GM12878 (cell line): ENCODE data around the gene CFAP97D2. TPM values are rescaled to one million over a fixed set of nuclear protein-coding genes. Genes with fewer than 3 reads are reported as not detected.

Experiments
- ATAC-seq: fragments of 200-7000 bp; cut with Tn5 transposase; 3 replicates; pipeline ENCODE4 v1.9.1; 2020; ENCODE audit warnings: mild to moderate bottlenecking, moderate library complexity
- BruUV-seq: library from RNA; stranded (reverse); fragments of 400-500 nt; replicated peaks from 2 replicates; lab custom pipeline; 2021; lab: Mats Ljungman, UMichigan
- CTCF ChIA-PET: fragments of 300-600 bp; sonication (Branson Sonifier 250); formaldehyde crosslinking; extraction: SDS; loops from one replicate; lab custom pipeline; 2021; ENCODE audit warnings: inconsistent platforms; lab: Yijun Ruan, JAX
- POLR2A ChIA-PET: fragments of 350-600 bp; formaldehyde crosslinking; extraction: SDS; loops from one replicate; lab custom pipeline; 2021; ENCODE audit warnings: inconsistent platforms; lab: Charles Lee
- RAD21 ChIA-PET: fragments of 300-600 bp; sonication (Branson Sonifier 250); formaldehyde crosslinking; loops from one replicate; lab custom pipeline; 2023; ENCODE audit warnings: antibody characterized with exemption; ENCODE audit not compliant: unreplicated experiment; lab: Charles Lee
- SMC1A ChIA-PET: fragments of 300-600 bp; sonication (Branson Sonifier 250); formaldehyde crosslinking; loops from one replicate; lab custom pipeline; 2023; ENCODE audit not compliant: unreplicated experiment, uncharacterized antibody; lab: Charles Lee
- DNase-seq: peaks from one replicate; pipeline ENCODE4 v3.0.0-alpha.2; 2011; ENCODE audit warnings: low read depth, low spot score
- FAIRE-seq: peaks from 3 replicates; lab custom pipeline; 2011; peaks lifted over from hg19 to GRCh38; lab: Jason Lieb, UNC
- H2AFZ ChIP-seq: 2 replicates; pipeline ENCODE4 v1.6.0; 2011; ENCODE audit warnings: low read depth, low read length, control low read depth; ENCODE audit not compliant: control insufficient read depth
- H3K27ac ChIP-seq: 2 replicates; pipeline ENCODE4 v1.5.1; 2011; ENCODE audit warnings: control low read depth; ENCODE audit not compliant: control insufficient read depth, insufficient read depth
- H3K27me3 ChIP-seq, 2 experiments: replicated peaks in 1 of 2; 2 replicates each; pipeline versions ENCODE4 v1.6.0 to v1.6.1; 2011; ENCODE audit warnings: low read length in 1 of 2; ENCODE audit not compliant: control insufficient read depth in 2 of 2, insufficient read depth in 2 of 2
- H3K36me3 ChIP-seq, 2 experiments: 2 replicates each; pipeline ENCODE4 v1.5.1; 2011; ENCODE audit warnings: low read length in 1 of 2; ENCODE audit not compliant: control insufficient read depth in 2 of 2, insufficient read depth in 2 of 2
- H3K4me1 ChIP-seq: 2 replicates; pipeline ENCODE4 v1.6.1; 2011; ENCODE audit warnings: mild to moderate bottlenecking, low read length, moderate library complexity, mixed read lengths; ENCODE audit not compliant: control insufficient read depth, insufficient read depth
- H3K4me2 ChIP-seq: 2 replicates; pipeline ENCODE4 v1.6.0; 2011; ENCODE audit warnings: control low read depth; ENCODE audit not compliant: control insufficient read depth, insufficient read depth
- H3K4me3 ChIP-seq: fragments of 200-600 bp; sonication (generic); 2 replicates; pipeline ENCODE4 v1.5.1; 2016
- H3K79me2 ChIP-seq: 2 replicates; pipeline ENCODE4 v1.6.0; 2011; ENCODE audit warnings: low read length; ENCODE audit not compliant: control insufficient read depth, insufficient read depth
- H3K9ac ChIP-seq: 2 replicates; pipeline ENCODE4 v1.8.0; 2011; ENCODE audit warnings: low read length, control low read depth, mixed read lengths; ENCODE audit not compliant: control insufficient read depth, insufficient read depth
- H3K9me3 ChIP-seq: replicated peaks from 3 replicates; pipeline ENCODE4 v1.5.1; 2011; ENCODE audit warnings: mild to moderate bottlenecking, low read length; ENCODE audit not compliant: control insufficient read depth, insufficient read depth
- H4K20me1 ChIP-seq: 2 replicates; pipeline ENCODE4 v1.6.0; 2011; ENCODE audit not compliant: control insufficient read depth, insufficient read depth
- BRCA1 ChIP-seq: IDR thresholded peaks from 2 replicates; pipeline ENCODE4 v1.6.1; 2011; ENCODE audit warnings: low read depth, low read length, improper control_type of control experiment
- CREB1 ChIP-seq: IDR thresholded peaks from 2 replicates; pipeline ENCODE4 v1.6.1; 2012; ENCODE audit warnings: low read depth, mild to moderate bottlenecking, inconsistent platforms
- EGR1 ChIP-seq, 2 experiments: IDR thresholded peaks; 1 replicate in 1 of 2; 2 replicates in 1 of 2; pipeline ENCODE4 v1.6.1; 2011 to 2012; ENCODE audit warnings: low read depth in 2 of 2, low read length in 2 of 2, borderline replicate concordance in 1 of 2, mild to moderate bottlenecking in 1 of 2, moderate library complexity in 1 of 2
- EP300 ChIP-seq, 2 experiments: fragments of 150-350 bp in 1 of 2; IDR thresholded peaks; 2 replicates each; pipeline ENCODE4 v1.6.1; 2011 to 2012; ENCODE audit warnings: low read depth in 2 of 2, low read length in 2 of 2, borderline replicate concordance in 1 of 2, improper control_type of control experiment in 1 of 2, inconsistent platforms in 1 of 2; ENCODE audit not compliant: control insufficient read depth in 1 of 2
- HDAC2 ChIP-seq: fragments of 200-600 bp; sonication (generic); IDR thresholded peaks from 2 replicates; pipeline ENCODE4 v1.6.1; 2017
- HDAC6 ChIP-seq: fragments of 200-600 bp; sonication (generic); IDR thresholded peaks from one replicate; pipeline ENCODE4 v1.8.0; 2017; ENCODE audit warnings: antibody characterized with exemption; ENCODE audit not compliant: unreplicated experiment
- IKZF2 ChIP-seq, 2 experiments: fragments of 450-650 bp; IDR thresholded peaks; 2 replicates each; pipeline ENCODE4 v1.6.1; 2017; ENCODE audit warnings: mild to moderate bottlenecking in 2 of 2, moderate library complexity in 2 of 2
- KLF5 ChIP-seq: fragments of 450-650 bp; IDR thresholded peaks from 2 replicates; pipeline ENCODE4 v1.6.1; 2014; ENCODE audit warnings: mild to moderate bottlenecking; ENCODE audit not compliant: partially characterized antibody
- MTA2 ChIP-seq: fragments of 450-650 bp; IDR thresholded peaks from 2 replicates; pipeline ENCODE4 v1.6.1; 2016; ENCODE audit warnings: low read depth, mild to moderate bottlenecking, moderate library complexity
- MXI1 ChIP-seq: fragments of 150-350 bp; IDR thresholded peaks from 2 replicates; pipeline ENCODE4 v1.6.1; 2011; ENCODE audit warnings: low read depth, mild to moderate bottlenecking, inconsistent platforms, low read length, improper control_type of control experiment
- MYB ChIP-seq: fragments of 150-350 bp; IDR thresholded peaks from 2 replicates; pipeline ENCODE4 v1.6.1; 2014; ENCODE audit warnings: mild to moderate bottlenecking, low read depth, low read length, borderline replicate concordance
- NBN ChIP-seq: fragments of 450-650 bp; IDR thresholded peaks from 2 replicates; pipeline ENCODE4 v1.6.1; 2016
- PAX5 ChIP-seq: IDR thresholded peaks from 2 replicates; pipeline ENCODE4 v1.6.1; 2011; ENCODE audit warnings: low read depth, low read length, borderline replicate concordance
- POLR2A ChIP-seq: IDR thresholded peaks from 2 replicates; pipeline ENCODE4 v1.6.1; 2011; ENCODE audit warnings: low read depth, mild to moderate bottlenecking, low read length
- WGBS: methylation state at CpG from one replicate; pipeline ENCODE4 v1.1.6; 2016; ENCODE audit warnings: low lambda C conversion rate; ENCODE audit not compliant: insufficient replicate concordance, insufficient coverage; ENCODE audit errors: missing lambda C conversion rate; 5-methylcytosine and 5-hydroxymethylcytosine counted together
- in situ Hi-C: fragments of 300-500 bp; cut with MboI; formaldehyde crosslinking; loops from 9 replicates; pipeline ENCODE4 v1.14.3; 2018; ENCODE audit warnings: mixed read lengths
- intact Hi-C: fragments of 100-400 bp; cut with micrococcal nuclease; formaldehyde crosslinking; loops from one replicate; pipeline ENCODE4 v1.14.2; 2022; ENCODE audit not compliant: unreplicated experiment
- polyA plus RNA-seq, 11 experiments: library from polyadenylated mRNA; depleted of rRNA in 4 of 11; unstranded in 6 of 11; stranded (reverse) in 5 of 11; fragments of >200 nt; fragmentation: Nextera tagmentation in 4 of 11; fragmentation: Illumina TruSeq in 1 of 11; extraction: Ambion mirVana in 4 of 11; extraction: Trizol in 1 of 11; gene quantifications; 1 replicate in 1 of 11; 2 replicates in 10 of 11; pipeline versions ENCODE4 v1.2.1 to v1.2.3, GENCODE V29; 2011 to 2016; ENCODE audit warnings: inconsistent platforms in 2 of 11, missing spikeins in 2 of 11, low read depth in 1 of 11
- total RNA-seq, 4 experiments: library from RNA; depleted of rRNA in 3 of 4; stranded (reverse); fragments of >200 nt in 3 of 4; fragmentation: Illumina TruSeq in 1 of 4; extraction: Trizol in 1 of 4; gene quantifications; 2 replicates each; pipeline versions ENCODE4 v1.2.1 to v1.2.3, GENCODE V29; 2013 to 2021
- TF ChIP-seq, protein P1 (sequence below): fragments of 450-650 bp; IDR thresholded peaks from 2 replicates; pipeline ENCODE4 v1.6.1; 2017; ENCODE audit warnings: borderline replicate concordance
- TF ChIP-seq, protein P2 (sequence below): fragments of 150-350 bp; IDR thresholded peaks from 2 replicates; pipeline ENCODE4 v1.6.1; 2014; ENCODE audit warnings: mild to moderate bottlenecking, low read depth, low read length
- TF ChIP-seq, protein P3 (sequence below): fragments of 450-650 bp; IDR thresholded peaks from 2 replicates; pipeline ENCODE4 v1.6.1; 2016; ENCODE audit warnings: mild to moderate bottlenecking

CFAP97D2 gene
- total and polyA plus RNA-seq, 10 of the 15 experiments (the other 5 are each of a cell fraction or from before 2014, with no cell fraction given), result not detected

DNA sequence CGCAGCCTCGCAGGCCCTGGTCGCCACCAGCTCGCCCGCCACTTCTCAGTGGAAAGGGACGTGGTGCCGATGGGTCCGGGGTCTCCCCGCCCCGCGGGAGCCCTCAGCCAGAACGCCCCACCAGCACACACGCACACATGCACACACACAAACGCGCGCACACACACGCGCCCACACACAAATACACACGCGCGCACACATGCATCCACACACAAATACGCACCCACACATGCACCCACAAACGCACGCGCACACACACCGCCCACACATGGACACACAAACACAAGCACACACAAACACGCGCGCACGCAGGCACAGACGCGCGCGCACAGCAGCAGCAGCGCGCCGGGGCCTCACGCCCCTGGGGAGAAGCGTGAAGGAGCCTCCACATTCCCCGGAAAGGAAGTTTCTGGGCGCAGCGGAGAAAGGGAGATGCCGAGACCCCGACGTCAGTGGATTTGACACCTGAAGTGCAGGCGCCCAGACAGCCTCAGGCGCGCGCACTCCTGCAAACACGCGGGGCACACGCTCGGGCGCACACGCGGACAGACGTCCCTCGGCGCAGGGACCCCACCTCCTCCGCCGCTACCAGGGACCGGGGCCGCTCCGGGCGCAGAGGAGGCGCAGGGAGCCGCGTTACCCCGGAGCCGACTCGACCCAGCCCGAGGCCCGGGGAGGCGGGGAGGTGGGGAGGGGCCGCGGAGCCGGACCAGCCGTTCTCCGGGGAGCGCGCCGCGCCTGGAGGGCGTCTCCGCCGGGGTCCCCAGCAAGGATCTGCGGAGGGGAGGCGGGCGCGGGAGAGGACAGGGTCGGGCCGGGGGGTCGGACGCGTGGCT is 47.3 kb upstream of the CFAP97D2 start:
- Histone ChIP-seq H3K79me2 (peaks cover 52% of the 10 kb centered on the region), H3K27ac (peak overlapping the region; percentile 84), H3K4me2 (peak overlapping the region; percentile 95), H3K4me1 (peaks cover 36% of the 10 kb centered on the region), H4K20me1 (no peaks in the 10 kb centered on the region), H2AFZ (peak overlapping the region; percentile 25), H3K9ac (peak overlapping the region; percentile 73), H3K9me3 (no peaks in the 10 kb centered on the region), H3K36me3 (no peaks in the 10 kb centered on the region; a peak in 1 of 4 replicates), H3K27me3 (no peaks in the 10 kb centered on the region), H3K4me3 (peak overlapping the region; percentile 89)
- no peak for FAIRE-seq
- SMC1A ChIA-PET, result no interaction called here
- BruUV-seq, result no TSS peak
- no peak for DNase-seq
- CTCF ChIA-PET, result interaction anchor here (0.5 to 0.9 kb wide), 2 partner anchors 66 to 86 kb away, joined by 3 read pairs; no protein-coding TSS in a partner anchor
- under 1% methylated on average over 76 of the region's 95 CpGs for WGBS
- in situ Hi-C loops (no loop called here), intact Hi-C loops (no loop called here)
- POLR2A ChIA-PET, result no interaction called here
- RAD21 ChIA-PET, result interaction anchor here (1.1 to 1.3 kb wide), 2 partner anchors 16 to 67 kb away, joined by 3 to 4 read pairs; no protein-coding TSS in a partner anchor
- ATAC-seq, result peak; percentile 8
- TF ChIP-seq MXI1 (peak; percentile 45; the same call in 1 of the 2 replicates), POLR2A (0 out of 2 replicates have a peak, but pooled peaks have one; percentile 29), NBN (peak; percentile 86), CREB1 (0 out of 2 replicates have a peak, but pooled peaks have one; percentile 4), EGR1 (IDR thresholded peaks at IDR 0.05; ENCODE audit: borderline replicate concordance in 1 of 2, low read depth in 2 of 2, low read length in 2 of 2) (peak in 1 of 2 experiments; percentile 57; a peak in 1 of 3 replicates), MTA2 (peak; percentile 27; the same call in 1 of the 2 replicates), HDAC6 (peak; percentile 25), PAX5 (0 out of 2 replicates have a peak, but pooled peaks have one; percentile 36), KLF5 (no peak), MYB (no peak), IKZF2 (IDR thresholded peaks at IDR 0.05) (peak in 1 of 2 experiments; percentile 31; a peak in 1 of 4 replicates), EP300 (IDR thresholded peaks at IDR 0.05; ENCODE audit: borderline replicate concordance in 1 of 2, control insufficient read depth in 1 of 2, low read depth in 2 of 2, low read length in 2 of 2) (no peak), BRCA1 (no peak), HDAC2 (no peak)
- TF ChIP-seq, protein P1, sequence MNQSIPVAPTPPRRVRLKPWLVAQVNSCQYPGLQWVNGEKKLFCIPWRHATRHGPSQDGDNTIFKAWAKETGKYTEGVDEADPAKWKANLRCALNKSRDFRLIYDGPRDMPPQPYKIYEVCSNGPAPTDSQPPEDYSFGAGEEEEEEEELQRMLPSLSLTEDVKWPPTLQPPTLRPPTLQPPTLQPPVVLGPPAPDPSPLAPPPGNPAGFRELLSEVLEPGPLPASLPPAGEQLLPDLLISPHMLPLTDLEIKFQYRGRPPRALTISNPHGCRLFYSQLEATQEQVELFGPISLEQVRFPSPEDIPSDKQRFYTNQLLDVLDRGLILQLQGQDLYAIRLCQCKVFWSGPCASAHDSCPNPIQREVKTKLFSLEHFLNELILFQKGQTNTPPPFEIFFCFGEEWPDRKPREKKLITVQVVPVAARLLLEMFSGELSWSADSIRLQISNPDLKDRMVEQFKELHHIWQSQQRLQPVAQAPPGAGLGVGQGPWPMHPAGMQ, result 0 out of 2 replicates have a peak, but pooled peaks have one; percentile 10
- TF ChIP-seq, protein P2, sequence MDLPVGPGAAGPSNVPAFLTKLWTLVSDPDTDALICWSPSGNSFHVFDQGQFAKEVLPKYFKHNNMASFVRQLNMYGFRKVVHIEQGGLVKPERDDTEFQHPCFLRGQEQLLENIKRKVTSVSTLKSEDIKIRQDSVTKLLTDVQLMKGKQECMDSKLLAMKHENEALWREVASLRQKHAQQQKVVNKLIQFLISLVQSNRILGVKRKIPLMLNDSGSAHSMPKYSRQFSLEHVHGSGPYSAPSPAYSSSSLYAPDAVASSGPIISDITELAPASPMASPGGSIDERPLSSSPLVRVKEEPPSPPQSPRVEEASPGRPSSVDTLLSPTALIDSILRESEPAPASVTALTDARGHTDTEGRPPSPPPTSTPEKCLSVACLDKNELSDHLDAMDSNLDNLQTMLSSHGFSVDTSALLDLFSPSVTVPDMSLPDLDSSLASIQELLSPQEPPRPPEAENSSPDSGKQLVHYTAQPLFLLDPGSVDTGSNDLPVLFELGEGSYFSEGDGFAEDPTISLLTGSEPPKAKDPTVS, result no peak
- TF ChIP-seq, protein P3, sequence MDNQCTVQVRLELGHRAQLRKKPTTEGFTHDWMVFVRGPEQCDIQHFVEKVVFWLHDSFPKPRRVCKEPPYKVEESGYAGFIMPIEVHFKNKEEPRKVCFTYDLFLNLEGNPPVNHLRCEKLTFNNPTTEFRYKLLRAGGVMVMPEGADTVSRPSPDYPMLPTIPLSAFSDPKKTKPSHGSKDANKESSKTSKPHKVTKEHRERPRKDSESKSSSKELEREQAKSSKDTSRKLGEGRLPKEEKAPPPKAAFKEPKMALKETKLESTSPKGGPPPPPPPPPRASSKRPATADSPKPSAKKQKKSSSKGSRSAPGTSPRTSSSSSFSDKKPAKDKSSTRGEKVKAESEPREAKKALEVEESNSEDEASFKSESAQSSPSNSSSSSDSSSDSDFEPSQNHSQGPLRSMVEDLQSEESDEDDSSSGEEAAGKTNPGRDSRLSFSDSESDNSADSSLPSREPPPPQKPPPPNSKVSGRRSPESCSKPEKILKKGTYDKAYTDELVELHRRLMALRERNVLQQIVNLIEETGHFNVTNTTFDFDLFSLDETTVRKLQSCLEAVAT, result peak; percentile 78
